ENCODE measurements around the gene NFATC2.

DNA sequence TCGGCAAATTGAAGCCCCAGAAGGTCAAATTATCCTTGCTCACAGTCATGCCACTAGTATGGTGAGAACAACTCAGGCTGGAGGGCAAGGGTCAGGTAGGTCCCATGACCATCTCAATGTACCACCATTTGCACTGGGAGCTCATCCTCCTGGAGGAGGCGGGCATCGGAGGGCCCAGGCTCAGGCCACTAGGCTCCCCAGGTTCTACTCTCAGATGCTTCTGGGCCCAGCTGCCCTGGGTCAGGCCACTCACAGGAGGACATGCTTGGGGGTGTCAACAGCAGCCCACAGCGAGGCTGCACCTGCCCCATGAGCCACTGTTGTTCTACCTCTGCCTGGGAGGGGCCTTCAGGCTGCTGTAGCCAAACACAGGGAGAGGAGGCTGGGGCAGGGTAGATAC, 39.1 kb downstream of the NFATC2 start:
- TF ChIP-seq, protein P1, sequence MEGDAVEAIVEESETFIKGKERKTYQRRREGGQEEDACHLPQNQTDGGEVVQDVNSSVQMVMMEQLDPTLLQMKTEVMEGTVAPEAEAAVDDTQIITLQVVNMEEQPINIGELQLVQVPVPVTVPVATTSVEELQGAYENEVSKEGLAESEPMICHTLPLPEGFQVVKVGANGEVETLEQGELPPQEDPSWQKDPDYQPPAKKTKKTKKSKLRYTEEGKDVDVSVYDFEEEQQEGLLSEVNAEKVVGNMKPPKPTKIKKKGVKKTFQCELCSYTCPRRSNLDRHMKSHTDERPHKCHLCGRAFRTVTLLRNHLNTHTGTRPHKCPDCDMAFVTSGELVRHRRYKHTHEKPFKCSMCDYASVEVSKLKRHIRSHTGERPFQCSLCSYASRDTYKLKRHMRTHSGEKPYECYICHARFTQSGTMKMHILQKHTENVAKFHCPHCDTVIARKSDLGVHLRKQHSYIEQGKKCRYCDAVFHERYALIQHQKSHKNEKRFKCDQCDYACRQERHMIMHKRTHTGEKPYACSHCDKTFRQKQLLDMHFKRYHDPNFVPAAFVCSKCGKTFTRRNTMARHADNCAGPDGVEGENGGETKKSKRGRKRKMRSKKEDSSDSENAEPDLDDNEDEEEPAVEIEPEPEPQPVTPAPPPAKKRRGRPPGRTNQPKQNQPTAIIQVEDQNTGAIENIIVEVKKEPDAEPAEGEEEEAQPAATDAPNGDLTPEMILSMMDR (IDR thresholded peaks at IDR 0.05; ENCODE audit: low read depth, low read length): no peak
- no peak for TF ChIP-seq EZH2phosphoT487 (IDR thresholded peaks at IDR 0.05; ENCODE audit: low read depth)

Data from OCI-LY3 (cell line).